OCI-LY7 (cell line): Measurements from ENCODE around the gene COQ4.

ENCODE experiments used
- EZH2phosphoT487 ChIP-seq: fragments of 200-600 bp; sonication (generic); IDR thresholded peaks from 2 replicates; pipeline ENCODE4 v1.6.1; 2018; ENCODE audit warnings: low read depth, borderline replicate concordance, mild to moderate bottlenecking, mixed run types, antibody characterized with exemption, low read length, moderate library complexity, mixed read lengths
- TF ChIP-seq, protein P1 (sequence below): fragments of 200-600 bp; sonication (generic); conservative IDR thresholded peaks from 2 replicates; pipeline ENCODE4 v1.5.1; 2014; ENCODE audit warnings: mild to moderate bottlenecking, antibody characterized with exemption, low read length, moderate library complexity, mixed read lengths

- TF ChIP-seq, protein P1, sequence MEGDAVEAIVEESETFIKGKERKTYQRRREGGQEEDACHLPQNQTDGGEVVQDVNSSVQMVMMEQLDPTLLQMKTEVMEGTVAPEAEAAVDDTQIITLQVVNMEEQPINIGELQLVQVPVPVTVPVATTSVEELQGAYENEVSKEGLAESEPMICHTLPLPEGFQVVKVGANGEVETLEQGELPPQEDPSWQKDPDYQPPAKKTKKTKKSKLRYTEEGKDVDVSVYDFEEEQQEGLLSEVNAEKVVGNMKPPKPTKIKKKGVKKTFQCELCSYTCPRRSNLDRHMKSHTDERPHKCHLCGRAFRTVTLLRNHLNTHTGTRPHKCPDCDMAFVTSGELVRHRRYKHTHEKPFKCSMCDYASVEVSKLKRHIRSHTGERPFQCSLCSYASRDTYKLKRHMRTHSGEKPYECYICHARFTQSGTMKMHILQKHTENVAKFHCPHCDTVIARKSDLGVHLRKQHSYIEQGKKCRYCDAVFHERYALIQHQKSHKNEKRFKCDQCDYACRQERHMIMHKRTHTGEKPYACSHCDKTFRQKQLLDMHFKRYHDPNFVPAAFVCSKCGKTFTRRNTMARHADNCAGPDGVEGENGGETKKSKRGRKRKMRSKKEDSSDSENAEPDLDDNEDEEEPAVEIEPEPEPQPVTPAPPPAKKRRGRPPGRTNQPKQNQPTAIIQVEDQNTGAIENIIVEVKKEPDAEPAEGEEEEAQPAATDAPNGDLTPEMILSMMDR: no peak
- no peak for TF ChIP-seq EZH2phosphoT487
Measured at GRCh38 chr9:128275198-128276007, 47.2 kb upstream of the COQ4 start, which contains the start of gene GOLGA2.
